ENCODE measurements around the gene DERA.

DNA sequence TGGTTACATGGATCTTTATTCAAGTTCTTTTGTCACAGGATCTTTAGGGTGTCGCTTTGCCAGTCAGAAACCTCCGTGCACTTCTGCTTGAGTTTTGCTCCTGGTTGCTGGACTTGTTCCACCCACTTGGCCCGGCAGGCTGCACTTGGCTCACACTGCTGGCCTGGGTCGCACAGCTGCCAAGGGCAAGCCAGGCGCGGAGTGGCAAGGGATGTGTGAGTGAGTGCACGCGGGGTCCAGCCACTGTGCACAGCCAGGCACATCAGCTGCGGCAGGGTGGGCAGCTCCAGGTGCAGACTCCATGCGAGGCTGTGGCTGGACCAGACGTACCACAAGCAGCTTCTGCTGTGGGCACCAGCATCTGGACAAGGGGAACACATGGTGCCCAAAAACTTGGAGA, 76.6 kb downstream of the DERA start:
- TF ChIP-seq CTCF (IDR thresholded peaks at IDR 0.05), result no peak
- TF ChIP-seq TCF7L2 (IDR thresholded peaks at IDR 0.05; ENCODE audit: low read depth, low read length), result no peak

All from Panc1 (cell line).